GM18951 (cell line): ENCODE measurements around the gene RARB.

Source experiments
- POLR2A ChIP-seq: IDR thresholded peaks from 4 replicates; pipeline ENCODE4 v1.6.1; 2011; ENCODE audit warnings: mild to moderate bottlenecking; ENCODE audit not compliant: insufficient read length, insufficient read depth; ENCODE audit errors: extremely low read depth
- in situ Hi-C: fragments of 300-500 bp; cut with MboI; formaldehyde crosslinking; loops from one replicate; pipeline ENCODE4 v1.12.0; 2022; ENCODE audit warnings: low sequenced_read_pairs, mixed read lengths, inconsistent platforms; ENCODE audit not compliant: unreplicated experiment

The RARB gene

DNA sequence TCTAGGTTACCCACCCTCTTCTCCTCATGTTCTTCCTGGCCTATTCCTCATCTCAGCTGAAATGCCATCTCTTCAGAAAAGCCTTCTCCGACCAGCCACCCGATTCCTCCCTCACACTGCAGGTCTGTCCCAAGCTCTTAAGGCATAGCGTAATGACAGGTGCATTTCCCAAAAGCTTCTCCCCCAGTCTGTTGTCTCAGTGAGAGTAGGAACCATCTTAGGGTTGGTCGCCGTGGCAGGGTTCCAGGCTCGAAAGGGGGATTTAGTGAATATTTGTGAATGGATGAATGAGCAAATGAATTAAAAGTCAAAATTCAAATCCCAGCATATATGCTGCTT is 158.1 kb downstream of the RARB start:
- in situ Hi-C loops = loop anchor here (25.0 kb wide), 1 partner anchor 799 kb away; no protein-coding TSS in a partner anchor
- no peak for TF ChIP-seq POLR2A

DNA sequence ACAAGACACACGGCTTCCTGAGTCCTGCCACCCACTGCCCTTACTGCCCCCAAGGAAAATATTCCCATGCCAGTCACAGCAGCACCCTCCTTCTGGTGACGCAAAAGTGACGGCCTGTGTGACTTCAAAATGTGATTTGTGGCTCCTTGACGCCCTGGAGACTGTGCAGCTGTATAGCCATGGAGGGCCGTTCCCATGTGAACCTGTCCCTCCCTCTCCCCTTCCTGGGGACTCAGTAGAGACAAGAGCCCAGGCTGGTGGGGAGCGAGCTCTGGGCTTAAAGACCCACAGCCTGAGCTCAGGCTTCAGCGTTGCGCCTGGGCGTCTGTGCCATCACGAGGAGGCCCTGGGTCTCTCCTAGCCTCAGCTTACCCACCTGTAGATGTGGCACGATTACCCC is 158.5 kb downstream of the RARB start:
- in situ Hi-C loops = loop anchor here (25.0 kb wide), 1 partner anchor 799 kb away; no protein-coding TSS in a partner anchor
- no peak for TF ChIP-seq POLR2A

DNA sequence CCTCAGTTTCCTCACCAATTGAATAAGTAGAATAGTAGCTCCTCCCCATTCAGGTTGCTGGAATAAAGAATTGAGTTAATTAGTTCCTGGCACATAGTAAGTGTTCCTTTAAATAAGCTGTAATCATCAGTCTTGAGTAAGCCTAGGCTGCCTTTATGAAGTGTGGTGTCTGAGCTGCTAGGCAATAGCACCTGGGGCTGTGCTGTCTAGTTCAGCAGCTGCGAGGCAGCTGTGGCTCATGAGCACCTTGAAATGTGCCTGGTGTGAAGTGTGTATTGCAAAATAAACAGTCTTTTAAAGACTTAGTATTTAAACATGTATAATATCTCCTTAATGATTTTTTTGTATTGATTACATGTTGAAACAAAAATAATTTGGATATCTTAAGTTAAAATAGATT is 159.0 kb downstream of the RARB start:
- in situ Hi-C loops = loop anchor here (25.0 kb wide), 1 partner anchor 800 kb away; no protein-coding TSS in a partner anchor
- TF ChIP-seq POLR2A = no peak

GRCh38 chr3:25587526-25587925 is 159.5 kb downstream of the RARB start:
- in situ Hi-C loops = loop anchor here (25.0 kb wide), 1 partner anchor 800 kb away; no protein-coding TSS in a partner anchor
- no peak for TF ChIP-seq POLR2A

- no peak for TF ChIP-seq POLR2A
- in situ Hi-C loops = loop anchor here (25.0 kb wide), 1 partner anchor 801 kb away; no protein-coding TSS in a partner anchor
Measured at GRCh38 chr3:25587975-25588374, 159.9 kb downstream of the RARB start.

- in situ Hi-C loops = loop anchor here (25.0 kb wide), 1 partner anchor 801 kb away; no protein-coding TSS in a partner anchor
- no peak for TF ChIP-seq POLR2A
Measured at GRCh38 chr3:25588441-25589103, 160.5 kb downstream of the RARB start.

GRCh38 chr3:25589104-25589782 is 161.2 kb downstream of the RARB start:
- no peak for TF ChIP-seq POLR2A
- in situ Hi-C loops = loop anchor here (25.0 kb wide), 1 partner anchor 802 kb away; no protein-coding TSS in a partner anchor

GRCh38 chr3:25589783-25590258 is 161.8 kb downstream of the RARB start:
- in situ Hi-C loops = loop anchor here (25.0 kb wide), 1 partner anchor 803 kb away; no protein-coding TSS in a partner anchor

GRCh38 chr3:25592510-25592968 is 164.5 kb downstream of the RARB start:
- TF ChIP-seq POLR2A = no peak
- in situ Hi-C loops = loop anchor here (25.0 kb wide), 1 partner anchor 805 kb away; no protein-coding TSS in a partner anchor

More at GRCh38 chr3:25589783-25590258, 161.8 kb downstream of the RARB start:
- no peak for TF ChIP-seq POLR2A

DNA sequence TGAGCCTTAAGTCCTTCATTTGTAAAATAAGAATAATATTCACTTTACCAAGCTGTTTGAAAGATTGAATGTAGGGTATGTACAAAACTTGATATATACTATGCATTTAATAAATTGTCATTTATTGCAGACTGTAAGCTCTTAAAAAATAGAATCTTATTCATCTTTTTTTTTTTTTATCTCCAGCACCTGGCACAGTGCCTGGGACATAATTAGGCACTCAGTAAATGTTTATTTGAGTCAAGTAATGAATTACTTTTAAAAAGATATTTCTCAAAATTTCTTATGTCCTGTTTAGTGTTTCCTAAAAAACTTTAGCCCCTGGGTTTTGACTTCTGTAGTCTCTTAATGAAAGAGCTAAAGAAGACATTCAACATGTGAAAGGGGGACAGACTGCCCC is 164.9 kb downstream of the RARB start:
- TF ChIP-seq POLR2A = no peak
- in situ Hi-C loops = loop anchor here (25.0 kb wide), 1 partner anchor 806 kb away; no protein-coding TSS in a partner anchor

- no peak for TF ChIP-seq POLR2A
- in situ Hi-C loops = loop anchor here (25.0 kb wide), 1 partner anchor 807 kb away; no protein-coding TSS in a partner anchor
Measured at GRCh38 chr3:25594007-25594502, 166.0 kb downstream of the RARB start.

DNA sequence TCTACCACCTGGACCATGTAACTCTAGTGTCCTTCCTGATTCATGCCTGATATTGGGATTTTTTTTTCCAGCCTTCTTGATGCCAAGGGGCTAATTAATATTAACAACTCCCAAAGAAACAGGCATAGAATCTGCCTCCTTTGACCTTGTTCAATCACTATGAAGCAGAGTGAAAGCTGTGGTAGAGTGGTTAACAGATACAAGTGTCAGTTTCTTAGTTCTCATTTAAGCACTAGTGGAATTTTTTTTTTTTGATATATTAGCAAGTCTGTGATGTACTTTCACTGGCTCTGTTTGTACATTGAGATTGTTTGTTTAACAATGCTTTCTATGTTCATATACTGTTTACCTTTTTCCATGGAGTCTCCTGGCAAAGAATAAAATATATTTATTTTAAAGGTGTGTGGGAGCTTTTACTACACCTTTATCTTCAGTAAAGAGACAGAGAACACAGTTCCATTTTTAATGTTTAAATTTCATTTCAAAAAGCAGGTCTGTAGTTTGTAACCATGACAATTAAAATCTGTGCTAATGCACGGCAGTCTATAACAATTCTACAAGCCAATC is 169.6 kb downstream of the RARB start:
- no peak for TF ChIP-seq POLR2A
- in situ Hi-C loops = loop anchor here (25.0 kb wide), 1 partner anchor 810 kb away; no protein-coding TSS in a partner anchor

- in situ Hi-C loops = no loop called here
- TF ChIP-seq POLR2A = no peak
Measured at GRCh38 chr3:25603703-25604102, 175.6 kb downstream of the RARB start.
